ENCODE results near the gene NKX2-1. TPM values are rescaled to one million over a fixed set of nuclear protein-coding genes. Genes with fewer than 3 reads are reported as not detected.
"Not testable (repeated sequence)": the region's sequence is repeated elsewhere in the genome, so short reads cannot be mapped to it uniquely, and the experiment has no call there.

Gene NKX2-1
- total and polyA plus RNA-seq, 2 donors (not counting 3 experiments of a cell fraction or from before 2014, with no cell fraction given), result not detected

DNA sequence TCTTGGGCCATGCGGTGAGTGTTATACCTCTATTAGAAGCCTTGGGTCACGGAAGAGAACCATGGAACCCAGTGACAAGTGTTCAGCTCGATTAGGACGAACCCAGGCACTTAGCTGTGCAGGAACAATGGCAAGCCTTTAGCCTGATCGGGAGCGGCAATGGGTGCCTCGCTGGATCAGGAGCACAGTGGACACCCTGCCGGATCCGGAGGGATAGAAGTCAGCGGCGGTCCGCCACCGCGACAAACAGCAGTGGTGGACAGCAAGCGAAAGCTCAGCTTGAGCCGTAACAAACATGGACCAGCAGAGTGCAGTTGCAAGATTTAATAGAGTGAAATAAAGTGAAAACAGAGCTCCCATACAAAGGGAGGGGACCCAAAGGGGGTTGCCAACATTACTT, 24.2 kb upstream of the NKX2-1 start:
- H3K9ac ChIP-seq (replicated peaks; ENCODE audit: extremely low read depth, insufficient read depth, low read length); H3K27me3 ChIP-seq (ENCODE audit: control insufficient read depth in 2 of 2, insufficient read depth in 2 of 2, low read length in 2 of 2); POLR2A ChIA-PET; H3K9me1 ChIP-seq (replicated peaks; ENCODE audit: control insufficient read depth, extremely low read depth, insufficient read depth, low read length); H3K4me1 ChIP-seq (ENCODE audit: control insufficient read depth, extremely low read depth, insufficient read depth, low read length); H3K27ac ChIP-seq (ENCODE audit: insufficient read depth, low read depth, low read length); BruUV-seq (replicated peaks); intact Hi-C loops (cut with micrococcal nuclease); DNase-seq (ENCODE audit: low read depth, low spot score); H3K79me2 ChIP-seq (ENCODE audit: control insufficient read depth, insufficient read depth, low read length); FAIRE-seq; H3K4me3 ChIP-seq (replicated peaks in 1 of 3; ENCODE audit: insufficient read depth in 1 of 3, low read depth in 1 of 3, low read length in 3 of 3); H3K9me3 ChIP-seq (replicated peaks; ENCODE audit: control insufficient read depth, insufficient read depth, low read length); H4K20me1 ChIP-seq (replicated peaks; ENCODE audit: control insufficient read depth, extremely low read depth, insufficient read depth, low read length); H2AFZ ChIP-seq (ENCODE audit: low read depth, low read length); H3K4me2 ChIP-seq (ENCODE audit: insufficient read depth, low read length); H3K36me3 ChIP-seq (ENCODE audit: control insufficient read depth in 2 of 2, extremely low read depth in 1 of 2, insufficient read depth in 2 of 2, low read length in 2 of 2); dilution Hi-C loops (cut with MboI; ENCODE audit: extremely low pct_ligation_motif_present, low sequenced_read_pairs): not testable (repeated sequence)
- CTCF ChIA-PET, result interaction anchor here (4.3 kb wide), 1 partner anchor 10 kb away, joined by 38 read pairs; no protein-coding TSS in a partner anchor

- H3K9ac ChIP-seq (replicated peaks; ENCODE audit: extremely low read depth, insufficient read depth, low read length), result no peak overlapping the region
- CTCF ChIA-PET, result interaction anchor here (0.8 to 3.5 kb wide), 6 partner anchors 9 to 68 kb away, joined by 3 to 30 read pairs (median 6); no protein-coding TSS in a partner anchor
- H3K36me3 ChIP-seq (ENCODE audit: control insufficient read depth in 2 of 2, extremely low read depth in 1 of 2, insufficient read depth in 2 of 2, low read length in 2 of 2), result no peaks in the 10 kb centered on the region
- no peaks in the 10 kb centered on the region for H3K79me2 ChIP-seq (ENCODE audit: control insufficient read depth, insufficient read depth, low read length)
- no peaks in the 10 kb centered on the region for H4K20me1 ChIP-seq (replicated peaks; ENCODE audit: control insufficient read depth, extremely low read depth, insufficient read depth, low read length)
- peaks cover 6 to 11% of the 10 kb centered on the region in 2 experiments for H3K27me3 ChIP-seq (ENCODE audit: control insufficient read depth in 2 of 2, insufficient read depth in 2 of 2, low read length in 2 of 2)
- dilution Hi-C loops (cut with MboI; ENCODE audit: extremely low pct_ligation_motif_present, low sequenced_read_pairs), result no loop called here
- no peak overlapping the region for H3K27ac ChIP-seq (ENCODE audit: insufficient read depth, low read depth, low read length)
- H3K4me1 ChIP-seq (ENCODE audit: control insufficient read depth, extremely low read depth, insufficient read depth, low read length), result no peaks in the 10 kb centered on the region
- no peak overlapping the region for H3K4me2 ChIP-seq (ENCODE audit: insufficient read depth, low read length)
- H3K9me1 ChIP-seq (replicated peaks; ENCODE audit: control insufficient read depth, extremely low read depth, insufficient read depth, low read length), result no peaks in the 10 kb centered on the region
- FAIRE-seq (no peak), DNase-seq (ENCODE audit: low read depth, low spot score) (no peak)
- H3K9me3 ChIP-seq (replicated peaks; ENCODE audit: control insufficient read depth, insufficient read depth, low read length), result no peaks in the 10 kb centered on the region
- intact Hi-C loops (cut with micrococcal nuclease), result no loop called here
- no peak overlapping the region for H2AFZ ChIP-seq (ENCODE audit: low read depth, low read length)
- no TSS peak for BruUV-seq (replicated peaks)
- H3K4me3 ChIP-seq (replicated peaks in 1 of 3; ENCODE audit: insufficient read depth in 1 of 3, low read depth in 1 of 3, low read length in 3 of 3), result no peak overlapping the region
- TF ChIP-seq CTCF (IDR thresholded peaks at IDR 0.05; ENCODE audit: extremely low read depth in 1 of 2, insufficient read depth in 1 of 2, low read depth in 1 of 2, low read length in 2 of 2) (no peak), GATA2 (IDR thresholded peaks at IDR 0.05; ENCODE audit: insufficient read depth, insufficient read length, low read depth, low read length) (no peak), FOS (IDR thresholded peaks at IDR 0.05; ENCODE audit: borderline replicate concordance, insufficient read depth, low read length) (no peak), MYC (IDR thresholded peaks at IDR 0.05; ENCODE audit: low read depth, low read length) (no peak), POLR2A (IDR thresholded peaks at IDR 0.05; ENCODE audit: low read depth, low read length) (no peak), JUN (IDR thresholded peaks at IDR 0.05; ENCODE audit: borderline replicate concordance, insufficient read depth, insufficient read length, low read depth) (no peak), MAX (IDR thresholded peaks at IDR 0.05; ENCODE audit: insufficient read depth, insufficient read length) (no peak), POLR2AphosphoS5 (IDR thresholded peaks at IDR 0.05; ENCODE audit: insufficient read depth, low read depth, low read length) (no peak), EZH2 (IDR thresholded peaks at IDR 0.05; ENCODE audit: borderline replicate concordance, low read depth, low read length, severe bottlenecking) (no peak)
- POLR2A ChIA-PET, result interaction anchor here (0.5 kb wide), 1 partner anchor 610 kb away, joined by 4 read pairs; no protein-coding TSS in a partner anchor
Observed at GRCh38 chr14:36538051-36538450, 18.0 kb upstream of the NKX2-1 start.
